NB4 (cell line): ENCODE data around the gene TBC1D12.

ENCODE experiments used
- DNase-seq: peaks from one replicate; pipeline ENCODE4 v3.0.0; 2010; ENCODE audit warnings: low read depth
- H3K4me3 ChIP-seq: one replicate; pipeline ENCODE4 v1.5.1; 2011; ENCODE audit warnings: mild to moderate bottlenecking, low read depth, low read length, moderate library complexity
- CTCF ChIP-seq: IDR thresholded peaks from one replicate; pipeline ENCODE4 v1.5.1; 2012; ENCODE audit warnings: low read depth, low read length
- MAX ChIP-seq: IDR thresholded peaks from 2 replicates; pipeline ENCODE4 v1.6.1; 2011; ENCODE audit warnings: low read depth, low read length
- MYC ChIP-seq: IDR thresholded peaks from 2 replicates; pipeline ENCODE4 v1.6.1; 2011; ENCODE audit warnings: low read depth, low read length
- POLR2A ChIP-seq: IDR thresholded peaks from 2 replicates; pipeline ENCODE4 v1.6.1; 2011; ENCODE audit warnings: mild to moderate bottlenecking; ENCODE audit not compliant: insufficient read length; ENCODE audit errors: extremely low read depth

TBC1D12 gene

GRCh38 chr10:94402204-94402842 lies at the start of gene TBC1D12:
Gene TBC1D12, plus strand, starts transcription at chr10:94402541. Its CDS starts 73 bp downstream, at chr10:94402614.
- TF ChIP-seq MAX (no peak), CTCF (no peak), MYC (no peak), POLR2A (no peak)
- no peak for DNase-seq
- H3K4me3 ChIP-seq = no peak within 1 kb of the TSS

GRCh38 chr10:94353336-94353735 lies 49.0 kb upstream of the TBC1D12 start:
- no peak for DNase-seq
- TF ChIP-seq POLR2A (no peak), MAX (no peak), CTCF (no peak), MYC (no peak)
- no peak overlapping the region for H3K4me3 ChIP-seq

- no peak for DNase-seq
- TF ChIP-seq POLR2A = no peak
- TF ChIP-seq MYC = no peak
- TF ChIP-seq CTCF = no peak
- no peak for TF ChIP-seq MAX
- no peak overlapping the region for H3K4me3 ChIP-seq
Measured at GRCh38 chr10:94355841-94356240, 46.5 kb upstream of the TBC1D12 start.

GRCh38 chr10:94357193-94357592 lies 45.1 kb upstream of the TBC1D12 start:
- H3K4me3 ChIP-seq = no peak overlapping the region
- TF ChIP-seq CTCF (no peak), MYC (no peak), MAX (no peak), POLR2A (no peak)
- DNase-seq = no peak

- H3K4me3 ChIP-seq = no peak overlapping the region
- TF ChIP-seq POLR2A (no peak), MYC (no peak), MAX (no peak), CTCF (no peak)
- no peak for DNase-seq
Measured at GRCh38 chr10:94358480-94358879, 43.9 kb upstream of the TBC1D12 start.
